HG03558 (cell line): ENCODE data around the gene HSPB3.
"Not testable (repeated sequence)": the region's sequence is repeated elsewhere in the genome, so short reads cannot be mapped to it uniquely, and the experiment has no call there.

Experiments used
- ATAC-seq: cut with Tn5 transposase; IDR thresholded peaks from one replicate; pipeline ENCODE4 v1.9.1; 2021; ENCODE audit warnings: moderate number of reproducible peaks; ENCODE audit not compliant: unreplicated experiment; ENCODE audit errors: extremely low read depth

The HSPB3 gene, protein sequence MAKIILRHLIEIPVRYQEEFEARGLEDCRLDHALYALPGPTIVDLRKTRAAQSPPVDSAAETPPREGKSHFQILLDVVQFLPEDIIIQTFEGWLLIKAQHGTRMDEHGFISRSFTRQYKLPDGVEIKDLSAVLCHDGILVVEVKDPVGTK

DNA sequence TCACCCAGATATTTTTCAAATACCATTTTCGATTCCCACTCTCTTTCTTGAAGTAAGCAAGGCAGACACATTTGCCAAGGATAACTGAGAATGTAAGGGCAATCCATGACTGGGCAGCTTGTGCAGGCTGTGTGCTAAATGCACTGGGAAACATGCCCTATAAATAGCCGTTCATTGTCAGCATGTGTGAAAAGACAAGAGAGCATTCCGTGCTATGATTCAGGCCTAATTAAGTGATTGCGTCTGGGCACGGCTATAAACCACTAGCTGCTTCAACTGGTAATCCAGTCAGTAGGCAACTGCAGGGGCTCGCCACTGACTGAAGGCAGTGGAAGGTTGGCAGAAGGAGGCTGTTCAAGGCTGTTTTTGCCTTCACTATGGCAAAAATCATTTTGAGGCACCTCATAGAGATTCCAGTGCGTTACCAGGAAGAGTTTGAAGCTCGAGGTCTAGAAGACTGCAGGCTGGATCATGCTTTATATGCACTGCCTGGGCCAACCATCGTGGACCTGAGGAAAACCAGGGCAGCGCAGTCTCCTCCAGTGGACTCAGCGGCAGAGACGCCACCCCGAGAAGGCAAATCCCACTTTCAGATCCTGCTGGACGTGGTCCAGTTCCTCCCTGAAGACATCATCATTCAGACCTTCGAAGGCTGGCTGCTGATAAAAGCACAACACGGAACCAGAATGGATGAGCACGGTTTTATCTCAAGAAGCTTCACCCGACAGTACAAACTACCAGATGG lies at the start of gene HSPB3:
Gene HSPB3 (plus strand): TSS at position 287 of the 745 bp plus-strand sequence. CDS start 91 bp downstream, at position 378.
- ATAC-seq = no peak

DNA sequence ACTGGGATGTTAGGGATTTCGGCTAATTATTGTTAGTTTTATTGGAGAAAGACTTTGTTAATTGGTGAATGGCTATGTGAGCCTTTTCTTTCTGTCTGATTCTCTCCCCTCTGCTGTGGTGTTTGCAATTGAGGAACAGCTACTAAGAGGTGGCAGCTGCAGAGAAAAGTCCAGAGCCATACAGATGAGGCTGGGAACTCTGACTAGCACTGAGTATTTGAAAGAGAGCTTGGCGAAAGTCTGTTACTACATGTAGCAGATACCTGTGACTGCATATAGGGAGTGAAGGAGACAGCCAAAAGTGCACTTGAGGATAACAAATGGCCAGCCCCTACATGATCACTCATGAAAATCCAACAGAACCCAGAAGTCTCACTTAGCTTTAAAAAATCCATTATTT lies 44.3 kb upstream of the HSPB3 start:
- no peak for ATAC-seq

DNA sequence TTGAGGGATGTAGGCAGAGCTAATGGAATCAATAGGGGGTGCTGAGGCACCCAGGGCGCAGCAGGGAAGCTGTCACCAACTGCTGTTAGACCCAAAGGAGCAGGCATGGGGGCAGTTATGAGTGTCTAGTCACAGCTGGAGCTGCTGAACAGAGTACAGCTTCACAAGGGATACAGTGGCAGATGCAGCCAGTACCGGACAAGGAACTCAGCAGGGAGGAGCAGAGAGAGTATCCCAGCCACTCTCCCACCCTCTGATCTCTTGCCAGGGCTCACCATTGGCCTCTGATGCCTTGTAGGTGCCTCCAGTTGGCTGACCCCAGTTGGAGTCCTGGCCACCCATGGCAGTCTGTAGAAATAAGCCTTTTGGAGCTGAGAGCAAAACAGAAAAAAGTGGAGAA lies 42.6 kb upstream of the HSPB3 start:
- no peak for ATAC-seq

DNA sequence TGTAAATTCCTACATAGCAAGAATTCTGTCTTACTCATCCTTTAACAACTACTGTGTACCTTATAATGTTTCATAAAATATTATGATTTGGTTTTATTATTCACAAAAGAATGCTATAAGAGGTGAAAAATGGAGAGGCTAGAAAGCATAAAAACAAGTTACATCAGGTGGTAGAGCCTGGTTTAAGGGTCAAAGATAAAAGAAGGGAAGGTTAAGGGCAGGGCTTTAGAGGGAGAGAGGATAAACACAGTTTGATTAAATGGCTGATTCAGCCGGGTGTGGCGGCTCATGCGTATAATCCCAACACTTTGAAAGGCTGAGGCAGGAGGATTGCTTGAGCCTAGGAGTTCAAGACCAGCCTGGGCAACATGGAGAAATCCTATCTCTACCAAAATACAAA lies 40.4 kb upstream of the HSPB3 start:
- no peak for ATAC-seq

DNA sequence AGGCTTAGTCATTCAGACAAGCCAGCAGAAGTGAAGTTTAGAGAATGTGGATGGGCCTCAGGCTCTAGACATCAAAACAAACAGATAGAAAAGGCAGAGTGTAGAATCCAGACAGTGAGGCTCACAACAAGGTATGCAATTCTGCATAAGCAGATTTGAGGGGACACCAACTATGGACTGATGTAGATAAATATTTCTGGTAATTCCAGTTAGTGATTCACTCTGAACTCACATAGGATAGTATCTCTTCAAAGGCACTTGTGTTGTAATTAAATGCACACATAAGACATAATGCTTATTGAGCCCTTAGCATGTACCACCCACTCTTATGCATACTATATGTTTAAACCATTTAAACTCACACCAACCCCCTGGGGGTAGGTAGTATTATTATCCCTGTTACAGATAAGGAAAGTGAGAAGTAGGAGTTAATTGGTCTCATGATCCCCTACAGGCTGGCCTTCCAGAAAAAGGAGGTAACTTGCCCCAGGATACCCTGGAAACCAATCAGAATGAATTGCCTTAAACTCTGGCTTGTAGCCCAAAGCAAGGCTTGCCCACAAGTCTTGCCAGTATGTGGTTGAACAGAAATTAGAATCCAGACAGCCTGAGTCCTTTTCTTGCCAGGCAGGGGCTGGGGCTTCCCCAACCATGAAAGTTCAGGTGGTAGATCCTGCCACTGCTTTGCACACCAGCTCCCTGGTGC lies 39.5 kb upstream of the HSPB3 start:
- ATAC-seq = no peak

DNA sequence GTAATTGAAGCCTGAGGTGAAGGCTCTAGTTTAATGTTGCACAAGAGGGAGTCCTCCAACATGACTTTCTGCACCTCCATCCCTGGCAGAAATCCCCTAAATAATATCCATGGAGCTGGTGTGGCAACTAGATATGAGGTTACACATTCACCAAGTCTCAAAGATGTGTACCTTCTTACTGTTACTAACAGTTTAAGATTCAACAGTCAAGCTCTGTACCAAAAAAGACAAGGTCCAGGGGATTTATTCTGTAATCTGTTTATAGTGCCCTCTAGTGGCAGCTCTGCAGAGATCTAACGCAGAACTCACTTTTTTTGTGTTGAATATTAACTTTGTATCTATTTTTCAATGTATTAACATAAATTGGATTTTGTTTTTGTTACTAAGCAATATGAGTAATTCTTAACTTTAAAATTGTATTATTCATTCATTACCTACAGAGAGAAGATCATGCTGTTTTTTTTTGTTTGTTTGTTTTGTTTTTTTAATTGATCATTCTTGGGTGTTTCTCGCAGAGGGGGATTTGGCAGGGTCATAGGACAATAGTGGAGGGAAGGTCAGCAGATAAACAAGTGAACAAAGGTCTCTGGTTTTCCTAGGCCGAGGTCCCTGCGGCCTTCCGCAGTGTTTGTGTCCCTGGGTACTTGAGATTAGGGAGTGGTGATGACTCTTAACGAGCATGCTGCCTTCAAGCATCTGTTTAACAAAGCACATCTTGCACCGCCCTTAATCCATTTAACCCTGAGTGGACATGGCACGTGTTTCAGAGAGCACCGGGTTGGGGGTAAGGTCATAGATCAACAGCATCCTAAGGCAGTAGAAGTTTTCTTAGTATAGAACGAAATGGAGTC lies 35.7 kb upstream of the HSPB3 start:
- ATAC-seq = not testable (repeated sequence)

DNA sequence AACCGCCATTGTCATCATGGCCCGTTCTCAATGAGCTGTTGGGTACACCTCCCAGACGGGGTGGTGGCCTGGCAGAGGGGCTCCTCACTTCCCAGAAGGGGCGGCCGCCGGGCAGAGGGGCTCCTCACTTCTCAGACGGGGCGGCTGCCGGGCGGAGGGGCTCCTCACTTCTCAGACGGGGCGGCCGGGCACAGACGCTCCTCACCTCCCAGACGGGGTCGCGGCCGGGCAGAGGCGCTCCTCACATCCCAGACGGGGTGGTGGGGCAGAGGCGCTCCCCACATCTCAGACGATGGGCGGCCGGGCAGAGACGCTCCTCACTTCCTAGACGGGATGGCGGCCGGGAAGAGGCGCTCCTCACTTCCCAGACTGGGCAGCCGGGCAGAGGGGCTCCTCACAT lies 35.0 kb upstream of the HSPB3 start:
- ATAC-seq = not testable (repeated sequence)

DNA sequence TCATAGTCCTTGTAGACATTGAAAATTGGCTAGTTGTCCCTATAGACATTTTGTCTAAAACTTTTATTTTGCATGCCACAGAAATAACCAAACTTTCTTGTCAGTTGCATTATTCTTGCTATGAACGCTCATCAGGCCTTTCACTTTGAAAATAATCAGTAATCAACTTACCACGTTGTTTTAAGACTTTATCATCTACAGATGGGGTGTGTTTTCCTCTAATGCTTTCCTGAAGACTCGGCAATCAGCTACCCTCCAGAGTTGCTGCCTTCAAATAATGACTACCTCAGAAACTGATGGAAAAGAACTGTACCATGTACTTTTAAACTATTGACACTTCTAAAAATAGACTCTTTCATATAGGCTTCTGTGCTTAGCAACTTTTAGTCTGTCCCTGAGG lies 33.5 kb upstream of the HSPB3 start:
- no peak for ATAC-seq

DNA sequence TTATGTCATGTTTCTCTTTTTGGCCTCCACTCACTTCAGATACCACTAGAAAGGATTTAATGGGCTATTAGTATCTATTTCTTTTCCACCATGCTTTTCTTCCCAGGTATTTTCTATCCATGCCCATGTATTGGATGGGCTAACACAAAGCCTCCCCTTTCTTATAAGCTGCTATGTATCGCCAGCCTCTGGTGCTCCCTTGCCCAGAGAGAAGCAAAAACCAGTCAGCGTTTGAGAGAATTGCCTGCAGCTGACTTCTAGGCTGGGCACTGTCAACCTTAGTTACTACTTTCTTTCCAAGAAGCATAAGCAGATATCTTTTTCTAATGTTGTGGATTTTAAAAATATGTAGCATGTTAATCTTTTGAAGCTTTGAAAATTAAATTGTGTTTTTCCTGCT lies 30.2 kb upstream of the HSPB3 start:
- no peak for ATAC-seq

DNA sequence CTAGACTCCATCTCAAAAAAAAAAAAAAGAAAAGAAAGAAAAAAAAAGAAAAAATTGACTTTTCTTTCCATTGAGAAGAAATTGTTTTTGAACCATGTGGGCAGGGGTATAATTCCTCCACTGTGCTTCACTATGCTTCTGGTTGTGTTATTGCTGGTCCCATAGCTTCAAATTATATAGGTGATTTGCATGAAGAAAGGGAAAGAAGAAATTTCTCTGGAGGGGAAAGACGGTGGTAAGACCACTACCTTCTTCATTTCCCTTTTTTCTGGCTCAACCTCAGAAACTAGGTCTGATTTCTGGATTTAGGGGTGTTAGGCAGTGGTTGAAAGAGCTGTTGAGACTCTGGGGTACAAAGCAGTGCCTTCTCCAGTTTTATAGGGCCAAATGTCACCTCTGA lies 29.3 kb upstream of the HSPB3 start:
- ATAC-seq = no peak

DNA sequence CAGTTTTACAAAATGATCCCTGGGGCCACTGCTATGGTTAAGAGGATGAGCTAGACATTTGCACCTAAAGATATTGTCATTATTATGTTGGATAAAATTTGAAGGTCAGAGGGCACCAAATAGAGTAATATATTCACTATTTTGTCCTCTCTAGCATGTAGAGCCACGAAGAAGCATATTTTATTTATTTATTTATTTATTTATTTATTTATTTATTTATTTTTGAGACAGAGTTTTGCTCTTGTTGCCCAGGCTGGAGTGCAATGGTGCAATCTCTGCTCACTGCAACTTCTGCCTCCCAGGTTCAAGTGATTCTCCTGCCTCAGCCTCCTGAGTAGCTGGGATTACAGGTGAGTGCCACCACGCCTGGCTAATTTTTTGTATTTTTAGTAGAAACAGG lies 20.8 kb upstream of the HSPB3 start:
- not testable (repeated sequence) for ATAC-seq

DNA sequence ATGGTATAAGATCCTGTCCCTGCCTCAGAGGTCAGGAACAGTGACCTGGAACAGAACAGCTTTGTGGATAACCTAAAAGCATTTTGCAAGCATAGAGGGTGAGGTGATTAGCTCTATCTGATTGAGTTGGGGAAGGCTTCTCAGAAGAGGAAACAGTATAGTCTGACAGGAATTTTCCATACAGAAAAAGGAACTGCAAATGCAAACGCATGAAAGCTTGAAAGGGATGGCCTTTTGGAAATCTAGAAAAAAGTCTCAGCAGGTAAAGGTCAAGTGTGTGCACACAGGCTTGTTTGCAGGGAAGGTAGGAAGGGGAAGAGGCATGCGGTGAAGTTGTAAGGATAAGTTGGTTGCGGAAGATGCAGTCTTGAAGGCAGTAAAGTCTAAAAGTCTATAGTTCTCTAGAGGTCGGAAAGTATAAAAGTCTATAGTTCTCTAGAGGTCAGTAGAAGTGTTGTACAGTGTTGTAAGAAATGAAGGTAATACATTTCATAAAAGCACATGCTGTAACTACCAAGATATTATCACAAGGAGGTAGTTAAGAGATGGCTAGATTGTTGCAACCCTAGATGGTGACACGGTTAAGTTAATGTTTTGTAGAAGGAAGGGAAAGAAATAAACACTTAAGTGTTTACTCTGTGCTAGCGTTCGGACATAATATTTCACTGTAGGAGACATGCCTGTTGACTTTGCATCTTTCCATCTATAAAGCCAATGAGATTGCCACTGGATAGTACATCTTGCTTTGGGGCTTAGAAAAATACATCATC lies 16.7 kb upstream of the HSPB3 start:
- ATAC-seq = no peak

DNA sequence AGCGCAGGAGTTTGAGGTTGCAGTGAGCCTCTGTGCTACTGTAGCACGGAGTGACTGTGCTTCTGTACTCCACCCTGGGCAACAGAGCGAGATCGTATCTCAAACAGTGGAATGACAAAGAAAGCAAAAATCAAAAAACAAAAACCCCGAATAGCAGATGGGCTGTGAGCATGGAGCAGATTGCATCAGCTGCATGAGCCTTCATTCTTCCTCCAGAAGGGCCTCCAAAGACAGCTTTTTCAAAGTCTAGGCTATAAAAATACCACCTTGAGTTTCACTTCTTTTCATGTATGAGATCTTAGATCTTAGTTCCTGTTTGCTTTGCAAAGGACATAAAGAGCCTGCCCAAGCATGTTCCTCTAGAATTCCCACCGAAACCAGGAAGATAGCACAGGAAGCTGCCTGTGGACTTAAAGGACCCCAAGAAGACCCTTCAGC lies 15.0 kb upstream of the HSPB3 start:
- peak; percentile 77 for ATAC-seq

DNA sequence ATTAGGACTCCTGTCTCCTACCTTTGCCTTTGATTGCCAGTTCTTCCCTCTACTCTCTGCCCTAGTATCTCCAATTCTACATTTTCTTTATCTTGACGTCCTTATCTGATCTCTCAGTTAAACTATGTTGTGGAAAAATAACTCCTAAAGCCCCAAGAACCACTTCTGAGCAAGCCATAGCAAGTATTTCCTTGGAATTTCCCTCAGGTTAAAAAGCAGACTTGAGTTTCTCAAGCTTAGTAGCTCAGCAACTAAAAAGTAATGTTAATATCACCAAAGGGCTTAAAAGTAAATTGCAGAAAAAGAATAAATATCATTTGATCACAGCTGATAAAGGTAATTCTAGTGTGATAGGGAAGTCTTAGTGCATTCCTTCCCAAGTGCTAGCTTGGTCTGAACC lies 13.2 kb upstream of the HSPB3 start:
- ATAC-seq = no peak

DNA sequence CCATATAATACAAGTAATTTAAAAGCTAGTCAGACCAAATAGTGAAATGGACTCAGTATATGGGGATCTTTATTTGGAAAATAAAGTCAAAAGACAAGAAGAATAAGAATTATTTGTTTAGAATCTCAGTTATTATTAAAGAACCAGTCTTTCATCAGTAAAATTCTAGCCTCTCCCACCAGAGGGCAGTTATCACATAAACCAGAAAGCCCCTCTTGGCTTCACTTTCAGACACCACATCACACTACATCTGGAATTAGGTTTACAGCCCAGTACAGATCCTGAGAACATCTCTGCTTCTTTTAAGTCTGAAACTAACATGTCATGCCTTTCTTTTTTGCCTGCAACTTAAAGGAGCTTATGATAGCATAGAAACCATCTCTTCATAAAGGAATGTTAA lies 12.2 kb upstream of the HSPB3 start:
- no peak for ATAC-seq

DNA sequence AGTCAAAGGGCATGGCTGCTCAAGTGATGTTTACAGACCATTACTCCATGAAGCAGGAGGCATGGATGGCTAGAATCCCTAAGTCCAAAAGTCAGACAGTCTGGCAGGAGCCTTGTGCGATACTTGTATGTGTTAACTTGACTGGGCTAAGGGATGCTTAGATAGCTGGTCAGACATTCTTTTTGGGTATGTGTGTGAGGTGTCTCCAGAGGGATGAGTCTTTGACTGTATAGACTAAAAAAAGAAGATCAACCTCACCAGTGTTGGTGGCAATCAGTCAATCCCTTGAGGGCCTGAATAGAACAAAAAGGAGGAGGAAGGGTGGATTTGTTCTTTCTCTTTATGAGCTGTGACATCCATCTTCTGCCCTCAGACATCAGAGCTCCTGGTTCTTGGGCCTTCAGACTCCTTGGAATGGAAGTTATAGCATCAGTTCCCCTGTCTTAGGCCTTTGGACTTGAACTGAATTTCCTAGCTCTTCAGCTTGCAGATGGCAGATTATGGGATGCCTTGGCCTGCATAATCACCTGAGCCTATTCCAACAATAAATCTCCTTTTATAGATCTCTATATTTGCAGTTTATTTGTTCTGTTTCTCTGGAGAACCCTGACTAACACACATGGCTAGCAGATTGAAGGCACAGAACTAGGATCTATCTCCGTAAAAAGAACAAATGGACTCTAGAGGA lies 9.7 kb upstream of the HSPB3 start:
- ATAC-seq = no peak

DNA sequence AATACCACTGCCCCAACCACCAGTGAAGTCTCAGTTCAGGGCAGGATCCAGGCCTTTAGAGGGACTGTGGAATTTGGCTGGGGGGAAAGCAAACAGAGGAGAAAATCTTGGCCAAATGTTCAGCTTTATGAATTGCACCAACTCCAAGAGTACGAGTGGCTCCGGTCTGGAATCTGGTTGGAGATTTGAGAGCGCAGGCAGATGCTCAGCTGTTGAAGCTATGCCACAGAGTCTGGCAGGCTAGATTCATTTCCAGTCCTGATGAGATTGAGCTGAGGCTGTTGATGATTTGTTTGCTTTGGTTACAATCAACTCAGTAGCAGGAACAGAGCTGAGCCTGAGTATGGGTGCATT lies 9.1 kb upstream of the HSPB3 start:
- ATAC-seq = no peak

DNA sequence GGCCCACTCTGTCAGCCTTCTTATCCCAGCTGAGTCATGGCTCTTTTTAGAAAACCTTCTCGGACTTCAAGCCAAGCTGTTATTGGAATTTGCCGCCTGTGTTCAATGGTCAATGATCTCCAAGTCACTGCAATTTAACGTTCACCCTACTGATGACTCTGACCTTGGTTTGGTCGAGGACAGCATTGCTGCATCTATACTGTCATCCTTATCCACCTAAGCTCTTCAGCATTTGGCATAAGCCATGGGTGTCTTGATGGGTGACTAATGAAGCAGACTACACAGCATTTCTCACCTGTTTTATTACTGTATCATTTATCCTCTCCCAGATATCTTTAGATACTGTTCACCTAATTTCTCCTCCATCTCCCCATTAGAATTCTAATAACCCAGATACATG lies 5.6 kb upstream of the HSPB3 start:
- ATAC-seq = no peak

DNA sequence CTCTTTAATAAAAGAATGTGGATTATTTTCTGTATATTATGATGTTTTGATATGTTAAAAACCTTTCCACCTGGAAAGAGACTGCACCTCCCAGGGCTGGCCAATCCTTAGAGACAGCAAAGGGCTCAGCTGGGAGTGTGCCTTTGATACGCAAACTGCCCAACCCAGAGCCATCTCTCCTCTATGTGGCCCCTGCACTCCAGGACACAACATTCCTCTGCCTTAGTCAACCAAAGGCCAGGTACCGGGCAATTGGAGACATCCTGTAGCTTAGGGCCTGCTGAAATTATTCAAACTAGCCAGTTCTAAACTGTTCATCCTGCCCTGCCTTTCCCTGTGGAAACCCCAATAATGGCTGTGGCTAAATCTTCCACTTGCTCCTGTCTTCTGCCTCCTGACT lies 5.0 kb upstream of the HSPB3 start:
- no peak for ATAC-seq
